ENCODE results near the gene PRKRA.

DNA sequence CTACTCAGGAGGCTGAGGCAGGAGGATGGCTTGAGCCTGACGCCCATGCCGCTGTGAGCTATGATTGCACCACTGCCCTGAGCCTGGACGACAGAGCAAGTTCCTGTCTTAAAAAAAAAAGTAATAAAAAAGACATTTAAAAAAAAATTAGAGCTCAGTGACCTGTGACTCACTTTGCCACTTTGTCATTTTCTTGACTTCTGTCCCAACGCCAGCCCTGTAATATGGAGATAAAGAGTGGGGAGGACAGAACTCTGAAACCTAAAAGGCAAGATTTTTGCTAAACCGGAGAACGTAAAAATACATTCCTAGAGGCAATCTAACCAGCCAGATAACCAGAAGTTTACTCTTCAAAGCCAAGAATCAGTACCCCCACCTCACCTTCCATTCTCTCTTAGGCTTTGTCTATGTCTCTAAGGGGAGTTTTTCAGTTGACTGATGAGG, 49.0 kb downstream of the PRKRA start:
- no peak for TF ChIP-seq POLR2A (IDR thresholded peaks at IDR 0.05; ENCODE audit: control extremely low read depth in 1 of 2, low read depth in 2 of 2, low read length in 2 of 2)
- no peak for TF ChIP-seq EP300 (IDR thresholded peaks at IDR 0.05; ENCODE audit: borderline replicate concordance in 1 of 2, low read depth in 2 of 2, low read length in 2 of 2)

All from H1 (cell line).